AG09309 (cell line): ENCODE data around the gene GAGE2A.

Source experiments
- DNase-seq: peaks from one replicate; pipeline ENCODE4 v3.0.0-alpha.2; 2010; ENCODE audit warnings: low read depth
- H3K4me3 ChIP-seq: 2 replicates; pipeline ENCODE4 v1.5.1; 2011; ENCODE audit warnings: mild to moderate bottlenecking, low read depth, low read length, moderate library complexity; ENCODE audit not compliant: control insufficient read depth
- TF ChIP-seq, protein P1 (sequence below): IDR thresholded peaks from 2 replicates; pipeline ENCODE4 v1.5.1; 2011; ENCODE audit warnings: mild to moderate bottlenecking, low read depth, low read length, inconsistent platforms; ENCODE audit not compliant: insufficient read depth, control insufficient read depth; ENCODE audit errors: missing control alignments

The GAGE2A gene

DNA sequence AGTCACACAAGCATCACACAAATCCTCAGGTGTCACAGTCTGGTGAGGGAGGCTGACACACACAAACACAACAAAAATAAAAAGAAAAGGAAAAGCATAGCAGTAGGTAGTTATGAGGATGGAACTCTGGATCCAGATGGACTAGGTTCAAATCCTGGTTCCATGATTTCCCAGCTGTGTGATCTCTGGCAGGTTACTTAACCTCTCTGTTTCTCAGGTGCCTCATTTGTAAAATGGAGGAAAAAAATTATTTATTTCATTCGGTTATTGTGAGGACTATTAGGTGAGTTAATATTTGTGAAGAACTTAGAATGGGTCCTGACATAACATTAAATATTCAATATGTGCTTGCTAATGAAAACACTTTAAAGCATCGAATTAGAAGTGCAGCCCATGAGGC, 29.3 kb downstream of the GAGE2A start:
- DNase-seq: no peak
- TF ChIP-seq, protein P1, sequence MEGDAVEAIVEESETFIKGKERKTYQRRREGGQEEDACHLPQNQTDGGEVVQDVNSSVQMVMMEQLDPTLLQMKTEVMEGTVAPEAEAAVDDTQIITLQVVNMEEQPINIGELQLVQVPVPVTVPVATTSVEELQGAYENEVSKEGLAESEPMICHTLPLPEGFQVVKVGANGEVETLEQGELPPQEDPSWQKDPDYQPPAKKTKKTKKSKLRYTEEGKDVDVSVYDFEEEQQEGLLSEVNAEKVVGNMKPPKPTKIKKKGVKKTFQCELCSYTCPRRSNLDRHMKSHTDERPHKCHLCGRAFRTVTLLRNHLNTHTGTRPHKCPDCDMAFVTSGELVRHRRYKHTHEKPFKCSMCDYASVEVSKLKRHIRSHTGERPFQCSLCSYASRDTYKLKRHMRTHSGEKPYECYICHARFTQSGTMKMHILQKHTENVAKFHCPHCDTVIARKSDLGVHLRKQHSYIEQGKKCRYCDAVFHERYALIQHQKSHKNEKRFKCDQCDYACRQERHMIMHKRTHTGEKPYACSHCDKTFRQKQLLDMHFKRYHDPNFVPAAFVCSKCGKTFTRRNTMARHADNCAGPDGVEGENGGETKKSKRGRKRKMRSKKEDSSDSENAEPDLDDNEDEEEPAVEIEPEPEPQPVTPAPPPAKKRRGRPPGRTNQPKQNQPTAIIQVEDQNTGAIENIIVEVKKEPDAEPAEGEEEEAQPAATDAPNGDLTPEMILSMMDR: no peak
- no peak overlapping the region for H3K4me3 ChIP-seq

GRCh38 chrX:49627086-49627777, 37.9 kb downstream of the GAGE2A start:
- no peak for DNase-seq
- no peak overlapping the region for H3K4me3 ChIP-seq
- TF ChIP-seq, protein P1: no peak

DNA sequence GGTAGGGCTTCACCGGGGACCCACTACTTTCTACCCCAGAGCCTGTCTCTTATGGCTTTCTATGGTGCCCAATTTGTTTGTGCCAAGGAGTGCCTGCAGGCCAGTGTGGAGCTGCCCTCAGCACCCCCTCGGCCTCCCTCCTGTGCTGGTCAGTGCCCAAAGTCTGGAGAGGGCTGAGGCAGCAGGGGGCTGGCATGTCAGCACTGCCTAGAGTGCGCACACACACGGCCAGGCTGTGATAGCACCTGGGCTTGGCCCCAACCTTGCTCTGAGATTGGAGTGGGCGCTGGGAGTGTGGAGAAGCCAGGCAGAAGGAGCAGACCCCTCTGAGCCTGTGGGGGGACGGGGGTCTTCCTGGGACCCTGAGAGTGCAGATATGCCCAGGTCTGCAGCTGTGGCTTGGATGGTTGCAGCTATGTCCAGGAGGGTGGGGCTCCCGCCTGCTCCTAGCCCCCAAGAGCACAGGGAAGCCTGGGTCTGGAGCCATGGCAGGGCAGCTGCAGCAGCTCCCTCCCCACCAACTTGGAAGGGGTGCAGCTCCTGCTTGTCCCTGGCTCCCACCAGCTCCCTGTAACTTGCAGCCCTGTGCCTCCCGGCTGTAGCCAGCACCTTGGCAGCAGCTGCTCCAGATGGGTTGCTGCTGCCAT, 55.8 kb downstream of the GAGE2A start:
- H3K4me3 ChIP-seq: no peak overlapping the region
- TF ChIP-seq, protein P1: no peak
- DNase-seq: no peak
